GM03348 (cell line): ENCODE data around the gene GDPD4.

Experiments
- DNase-seq: peaks from one replicate; pipeline ENCODE4 v3.0.0; 2012; ENCODE audit warnings: low spot score

The GDPD4 gene

DNA sequence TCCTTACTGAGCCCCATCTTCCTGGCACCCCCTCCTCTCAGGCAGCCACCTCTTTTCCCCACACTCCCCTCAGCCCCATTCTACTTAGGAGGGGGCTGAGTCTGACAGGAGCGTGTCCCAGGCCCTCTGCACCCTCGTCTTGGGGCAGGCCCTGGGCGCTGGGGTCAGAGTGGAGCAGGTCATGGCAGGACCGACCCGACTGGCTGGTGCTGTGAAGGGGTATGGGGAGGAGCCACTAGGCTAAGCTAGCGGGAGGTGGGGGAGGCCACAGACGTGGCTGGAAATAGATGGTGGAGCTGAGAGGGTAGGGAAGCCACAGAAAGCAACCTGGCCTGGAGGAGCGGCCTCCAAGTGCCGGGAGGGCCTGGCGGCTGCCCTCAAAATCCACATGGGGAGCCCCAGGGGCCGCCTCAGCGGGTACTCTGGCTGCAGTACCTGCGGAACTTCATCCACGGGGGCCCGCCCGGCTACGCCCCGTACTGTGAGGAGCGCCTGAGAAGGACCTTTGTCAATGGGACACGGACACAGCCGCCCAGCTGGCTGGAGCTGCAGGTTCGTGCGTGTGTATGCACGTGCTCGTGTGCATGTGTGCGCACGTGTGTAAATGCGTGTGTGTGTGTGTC is 111.8 kb downstream of the GDPD4 start:
- DNase-seq, result no peak

- DNase-seq, result no peak
Measured at GRCh38 chr11:77188633-77189491, 112.6 kb downstream of the GDPD4 start.

DNA sequence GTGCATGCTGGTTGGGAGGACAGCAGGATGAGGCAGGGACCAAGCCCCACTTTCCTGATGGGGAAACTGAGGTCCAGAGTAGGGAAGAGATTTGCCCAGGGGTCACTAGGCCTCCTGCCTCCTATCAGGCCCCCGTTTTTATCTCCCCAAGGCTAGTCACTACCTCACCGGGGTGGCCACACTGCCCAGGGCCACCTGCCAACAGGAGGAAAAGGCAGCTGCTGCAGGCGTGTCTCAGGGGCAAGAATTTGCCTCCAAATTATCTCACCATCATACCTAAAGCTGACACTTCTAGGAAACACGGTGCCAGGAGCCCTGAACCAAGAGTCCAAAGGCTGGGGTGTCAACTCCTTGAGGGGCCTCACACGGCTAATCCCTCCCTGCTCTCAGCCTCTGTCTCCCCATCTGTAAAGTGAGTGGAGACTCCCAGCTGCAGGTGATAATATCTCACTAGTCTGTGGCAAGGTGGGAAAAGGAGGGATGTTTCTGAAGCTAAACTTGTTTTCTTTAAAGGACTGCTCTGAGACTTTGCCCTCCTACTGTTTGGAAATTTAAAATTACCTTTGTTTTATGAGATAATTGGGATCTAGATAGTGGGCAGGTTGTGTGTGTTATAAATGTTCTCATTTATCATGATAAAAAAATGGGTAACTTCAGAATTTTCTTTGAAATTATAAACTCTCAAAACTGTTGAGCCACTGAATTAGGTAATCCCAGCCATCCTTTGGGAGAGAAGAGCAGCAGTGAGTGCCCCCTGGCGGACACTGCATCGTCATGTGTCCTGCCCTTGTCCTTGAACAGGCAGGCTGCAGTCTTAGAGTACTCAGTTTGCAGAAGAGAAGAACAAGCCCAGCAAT is 113.5 kb downstream of the GDPD4 start:
- peak; percentile 94 for DNase-seq

DNA sequence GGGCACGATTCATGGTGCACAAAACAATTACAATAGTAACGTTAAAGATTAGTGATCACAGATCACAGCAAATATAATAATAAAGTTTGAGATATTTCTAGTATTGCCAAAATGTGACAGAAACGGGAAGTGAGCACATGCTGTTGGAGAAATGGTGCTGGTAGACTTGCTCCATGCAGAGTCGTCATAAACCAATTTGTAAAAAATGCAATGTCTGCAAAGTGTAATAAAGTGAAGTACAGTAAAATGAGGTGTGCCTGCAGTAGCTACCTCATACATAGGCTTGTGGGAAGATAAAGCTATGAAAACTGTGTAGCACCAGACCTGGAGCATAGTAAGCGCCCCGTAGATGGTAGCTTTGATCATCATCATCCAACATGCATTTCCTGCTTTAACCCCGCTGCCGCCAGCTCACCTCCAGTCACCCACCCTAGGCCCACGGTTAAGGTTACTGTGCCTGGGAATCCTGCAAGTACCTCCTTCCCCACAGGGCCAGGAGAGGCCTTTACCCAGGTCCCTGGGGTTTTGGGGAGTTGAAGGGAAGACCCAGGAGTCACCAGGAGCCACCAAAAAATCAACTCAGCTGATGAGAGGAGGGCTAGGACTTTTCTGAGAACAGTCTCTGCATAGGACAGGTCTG is 114.3 kb downstream of the GDPD4 start:
- DNase-seq, result no peak

DNA sequence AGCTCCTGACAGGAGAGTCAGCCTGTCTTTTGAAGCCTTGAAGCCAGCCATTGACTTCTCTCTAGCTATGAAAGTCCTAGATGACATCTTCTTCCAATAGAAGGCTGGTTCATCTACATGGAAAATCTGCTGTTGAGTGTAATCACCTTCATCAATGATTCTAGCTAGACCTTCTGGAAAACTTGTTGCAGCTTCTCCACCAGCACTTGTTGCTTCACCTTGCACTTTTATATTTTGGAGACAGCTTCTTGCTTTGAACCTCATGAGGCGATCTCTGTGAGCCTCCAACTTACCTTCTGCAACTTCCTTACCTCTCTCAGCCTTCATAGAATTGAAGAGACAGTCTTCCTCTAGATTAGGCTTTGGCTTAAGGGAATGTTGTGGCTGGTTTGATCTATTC is 115.2 kb downstream of the GDPD4 start:
- no peak for DNase-seq

DNA sequence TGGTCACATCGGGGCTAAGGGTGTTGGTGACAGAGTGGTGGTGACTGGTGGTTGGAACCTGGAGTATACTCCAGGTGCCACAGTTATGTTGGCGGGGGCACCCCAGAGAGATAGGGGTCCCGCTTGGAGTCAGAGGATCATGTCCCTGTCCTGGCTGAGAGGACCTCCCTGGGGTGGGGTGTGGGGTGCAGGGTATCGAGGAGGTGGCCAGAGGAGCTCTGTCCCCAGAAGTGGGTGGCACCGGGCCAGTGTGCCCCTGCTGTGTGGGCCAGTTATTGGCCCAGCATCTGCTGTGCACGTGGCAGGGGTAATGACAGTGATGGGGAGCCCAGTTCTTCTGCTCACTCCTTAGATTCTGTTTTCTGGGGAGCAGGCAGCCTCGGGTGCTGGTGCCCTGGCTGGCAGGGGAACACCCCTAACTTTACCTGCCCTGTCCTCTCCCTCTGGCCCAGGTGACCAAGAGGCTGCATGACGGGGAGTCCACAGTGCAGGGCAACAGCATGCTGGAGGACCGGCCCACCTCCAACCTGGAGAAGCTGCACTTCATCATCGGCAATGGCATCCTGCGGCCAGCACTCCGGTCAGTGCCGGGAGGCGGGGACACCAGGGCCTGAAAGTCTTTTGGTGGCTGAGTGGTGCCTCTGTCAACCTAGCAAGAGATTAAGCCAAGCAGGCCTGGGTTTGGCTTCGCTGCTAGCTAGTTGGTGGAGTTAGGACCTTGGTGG is 117.2 kb downstream of the GDPD4 start:
- DNase-seq, result no peak

GRCh38 chr11:77183431-77183984 is 118.0 kb downstream of the GDPD4 start:
- no peak for DNase-seq

GRCh38 chr11:77182542-77183430 is 118.7 kb downstream of the GDPD4 start:
- no peak for DNase-seq

DNA sequence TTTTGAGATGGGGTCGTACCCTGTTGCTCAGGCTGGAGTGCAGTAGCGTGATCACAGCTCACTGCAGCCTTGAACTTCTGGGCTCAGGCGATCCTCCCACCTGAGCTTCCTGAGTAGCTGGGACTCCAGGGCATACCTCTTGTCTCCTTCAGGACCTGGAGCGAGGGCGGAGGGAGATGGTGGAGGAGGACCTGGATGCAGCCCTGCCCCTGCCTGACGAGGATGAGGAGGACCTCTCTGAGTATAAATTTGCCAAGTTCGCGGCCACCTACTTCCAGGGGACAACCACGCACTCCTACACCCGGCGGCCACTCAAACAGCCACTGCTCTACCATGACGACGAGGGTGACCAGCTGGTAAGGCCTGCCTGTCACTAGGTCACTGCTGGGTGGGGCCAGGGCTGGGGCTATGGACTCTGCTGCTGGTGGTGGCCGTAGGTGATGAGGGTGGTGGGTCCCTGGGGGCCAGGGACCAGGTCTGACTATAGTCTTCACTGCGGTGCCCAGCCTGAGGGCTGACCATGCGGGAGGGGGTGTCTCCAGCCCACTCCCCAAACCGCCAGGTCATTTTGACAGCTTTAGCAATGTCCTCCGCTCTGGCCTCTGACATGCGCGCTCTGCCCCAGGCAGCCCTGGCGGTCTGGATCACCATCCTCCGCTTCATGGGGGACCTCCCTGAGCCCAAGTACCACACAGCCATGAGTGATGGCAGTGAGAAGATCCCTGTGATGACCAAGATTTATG is 119.5 kb downstream of the GDPD4 start:
- DNase-seq, result no peak

- no peak for DNase-seq
Measured at GRCh38 chr11:77181226-77181625, 120.3 kb downstream of the GDPD4 start.

GRCh38 chr11:77180346-77180745 is 121.1 kb downstream of the GDPD4 start:
- no peak for DNase-seq

- DNase-seq, result no peak
Measured at GRCh38 chr11:77179681-77180080, 121.8 kb downstream of the GDPD4 start.

GRCh38 chr11:77179048-77179447 is 122.4 kb downstream of the GDPD4 start:
- no peak for DNase-seq

GRCh38 chr11:77178150-77178549 is 123.3 kb downstream of the GDPD4 start:
- no peak for DNase-seq

- DNase-seq, result no peak
Measured at GRCh38 chr11:77176996-77177395, 124.5 kb downstream of the GDPD4 start.

- no peak for DNase-seq
Measured at GRCh38 chr11:77175869-77176539, 125.5 kb downstream of the GDPD4 start.

- no peak for DNase-seq
Measured at GRCh38 chr11:77175021-77175842, 126.3 kb downstream of the GDPD4 start.

DNA sequence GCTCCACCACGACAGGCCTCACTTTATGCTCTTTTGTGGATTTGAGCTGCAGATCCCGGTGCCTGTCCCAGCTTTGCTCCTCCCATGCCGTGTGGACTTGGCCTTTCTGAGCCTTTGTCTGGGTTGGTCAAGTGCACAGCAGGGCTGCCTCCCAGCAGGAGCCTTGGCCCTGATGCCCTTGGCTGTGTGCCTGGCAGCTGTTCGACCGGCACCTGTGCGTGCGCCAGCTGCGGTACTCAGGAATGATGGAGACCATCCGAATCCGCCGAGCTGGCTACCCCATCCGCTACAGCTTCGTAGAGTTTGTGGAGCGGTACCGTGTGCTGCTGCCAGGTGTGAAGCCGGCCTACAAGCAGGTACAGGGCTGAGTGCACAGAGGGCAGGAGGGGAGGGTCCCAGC is 126.9 kb downstream of the GDPD4 start:
- DNase-seq, result no peak
